Lower lobe of right lung (tissue), 2 donors: ENCODE results near the gene SLFN11. TPM values are rescaled to one million over a fixed set of nuclear protein-coding genes. Genes with fewer than 3 reads are reported as not detected.
"Not testable (repeated sequence)": the region's sequence is repeated elsewhere in the genome, so short reads cannot be mapped to it uniquely, and the experiment has no call there.

Experiments used
- ATAC-seq, 2 donors: fragments of 200-7000 bp; cut with Tn5 transposase; one replicate each; pipeline ENCODE4 v1.9.1; 2020 to 2022; ENCODE audit warnings: mild to moderate bottlenecking in 2 of 2, moderate library complexity in 2 of 2
- DNase-seq: peaks from one replicate; pipeline ENCODE4 v3.0.0-alpha.2; 2020
- H3K27ac ChIP-seq: fragments of 200-600 bp; one replicate; pipeline ENCODE4 v1.8.0; 2022
- H3K27me3 ChIP-seq: fragments of 200-600 bp; one replicate; pipeline ENCODE4 v1.8.0; 2022; ENCODE audit warnings: low read depth
- H3K36me3 ChIP-seq: fragments of 200-600 bp; one replicate; pipeline ENCODE4 v1.8.0; 2022; ENCODE audit warnings: mild to moderate bottlenecking
- H3K4me1 ChIP-seq: fragments of 200-600 bp; one replicate; pipeline ENCODE4 v1.8.0; 2022
- H3K4me3 ChIP-seq: fragments of 200-600 bp; one replicate; pipeline ENCODE4 v1.8.0; 2022; ENCODE audit warnings: mild to moderate bottlenecking
- H3K9me3 ChIP-seq: fragments of 200-600 bp; one replicate; pipeline ENCODE4 v1.8.0; 2022
- CTCF ChIP-seq: fragments of 200-600 bp; IDR thresholded peaks from one replicate; pipeline ENCODE4 v1.8.0; 2022; ENCODE audit warnings: antibody characterized with exemption, mild to moderate bottlenecking
- intact Hi-C: fragments of 100-400 bp; cut with DNase I; formaldehyde crosslinking; loops from one replicate; pipeline ENCODE4 v1.11.0; 2022
- total RNA-seq: library from RNA; stranded (reverse); fragmentation: NEBNext Ultra II Directional; extraction: Animal tissue kit (Norgen Biotek cat#: 25700); gene quantifications from one replicate; pipeline ENCODE4 v1.2.1, GENCODE V29; 2021
- donor health status: DM: no; HTN: yes; CAD: no; lungs with severe emphysema.

Gene SLFN11
- total RNA-seq, 1 donor from 2014 or later: 118 TPM

GRCh38 chr17:35312346-35312745, 61.1 kb downstream of the SLFN11 start:
- no peak for ATAC-seq
- H3K27me3 ChIP-seq: no peaks in the 10 kb centered on the region
- DNase-seq: no peak

GRCh38 chr17:35309345-35309744, 64.1 kb downstream of the SLFN11 start:
- H3K27me3 ChIP-seq, H3K36me3 ChIP-seq, intact Hi-C loops, H3K9me3 ChIP-seq, ATAC-seq, H3K27ac ChIP-seq, H3K4me3 ChIP-seq, DNase-seq: not testable (repeated sequence)
- peaks cover 20% of the 10 kb centered on the region for H3K4me1 ChIP-seq

More at GRCh38 chr17:35312346-35312745, 61.1 kb downstream of the SLFN11 start:
- Histone ChIP-seq H3K4me1 (peaks cover 31% of the 10 kb centered on the region), H3K27ac (no peak overlapping the region), H3K4me3 (no peak overlapping the region), H3K9me3 (no peaks in the 10 kb centered on the region), H3K36me3 (no peaks in the 10 kb centered on the region)
- intact Hi-C loops: loop anchor here (10.0 kb wide), 1 partner anchor 222 kb away; the partner anchor contains the start of gene SLFN12L
- no peak for TF ChIP-seq CTCF

Other genes starting within 250 kb of the SLFN11 start
- gene NLE1, start 231.3 kb downstream of the SLFN11 start, total RNA-seq: 9.0 TPM
- 0.77 TPM for gene UNC45B, start 225.8 kb downstream of the SLFN11 start, total RNA-seq
- gene SLC35G3, start 179.2 kb downstream of the SLFN11 start, total RNA-seq: not detected
- gene SLFN5, start 130.5 kb downstream of the SLFN11 start, total RNA-seq: 47.6 TPM
- 16.7 TPM for gene SLFN12, start 58.9 kb upstream of the SLFN11 start, total RNA-seq
- 27.1 TPM for gene SLFN13, start 75.1 kb upstream of the SLFN11 start, total RNA-seq
- 4.0 TPM for gene SLFN12L, start 164.1 kb upstream of the SLFN11 start, total RNA-seq
- 0.59 TPM for gene SLFN14, start 187.2 kb upstream of the SLFN11 start, total RNA-seq
- gene PEX12, start 204.9 kb upstream of the SLFN11 start, total RNA-seq: 7.0 TPM
- gene AP2B1, start 213.7 kb upstream of the SLFN11 start, total RNA-seq: 145 TPM